HG03097 (cell line): ENCODE results near the gene GALNT1.
A peak's percentile ranks its signal among the peaks of the same experiment; 100 is the strongest.

Source experiments
- ATAC-seq: cut with Tn5 transposase; IDR thresholded peaks from one replicate; pipeline ENCODE4 v1.9.1; 2021; ENCODE audit not compliant: unreplicated experiment, low FRiP score

The GALNT1 gene

DNA sequence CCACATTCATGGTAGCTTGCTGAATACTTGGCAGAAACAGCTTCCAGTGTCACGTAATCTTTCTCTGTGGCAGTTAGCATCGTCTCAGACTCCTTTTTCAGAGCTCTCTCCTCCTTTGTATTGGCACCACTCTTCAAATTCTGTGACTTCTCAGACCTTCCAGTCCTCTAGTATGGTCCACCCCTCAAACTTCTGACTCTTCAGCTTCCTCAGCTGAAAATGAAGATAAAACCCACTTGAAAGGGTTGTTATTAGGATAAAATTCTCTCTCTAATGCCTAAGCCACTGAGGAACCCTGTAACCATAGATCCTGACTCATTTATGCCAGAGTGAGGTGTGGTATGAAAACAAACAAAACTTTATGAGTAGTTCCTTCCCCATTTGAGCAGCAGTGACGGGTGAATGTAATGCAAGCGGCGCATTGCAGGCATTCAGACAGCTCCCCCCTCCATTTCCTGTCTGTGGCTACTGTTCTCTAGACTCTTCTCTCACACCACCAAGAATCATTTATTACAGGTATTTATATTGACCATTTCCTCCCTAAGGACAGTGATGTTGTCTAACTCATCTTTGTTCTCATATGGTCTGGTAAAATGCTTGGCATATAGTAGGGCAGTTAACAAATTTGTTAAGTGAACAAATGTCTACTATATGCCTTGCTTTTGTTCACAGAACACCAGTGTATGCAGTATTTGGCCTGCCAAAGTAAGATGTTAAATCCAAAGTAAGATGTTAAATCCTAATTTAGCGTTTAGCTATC, 35.3 kb downstream of the GALNT1 start:
- ATAC-seq: peak; percentile 96

DNA sequence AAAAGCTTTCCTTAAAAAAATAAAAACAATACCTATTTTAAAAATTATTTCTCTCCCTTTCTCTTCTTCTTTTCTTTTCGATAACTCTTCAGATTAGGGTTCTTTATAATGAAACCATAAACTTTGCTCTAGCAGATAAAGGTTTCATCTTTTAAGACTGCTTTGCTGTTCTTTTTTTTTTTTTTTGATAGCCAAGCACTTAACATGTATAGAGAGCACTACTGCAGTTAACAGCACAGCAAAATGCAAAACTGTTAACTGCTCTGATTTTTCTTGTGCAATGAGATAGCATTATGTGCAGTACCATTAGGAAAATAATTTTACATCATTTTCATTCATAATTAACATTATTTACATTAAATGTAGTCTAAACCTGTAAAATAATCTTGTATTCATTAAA, 36.3 kb downstream of the GALNT1 start:
- no peak for ATAC-seq

DNA sequence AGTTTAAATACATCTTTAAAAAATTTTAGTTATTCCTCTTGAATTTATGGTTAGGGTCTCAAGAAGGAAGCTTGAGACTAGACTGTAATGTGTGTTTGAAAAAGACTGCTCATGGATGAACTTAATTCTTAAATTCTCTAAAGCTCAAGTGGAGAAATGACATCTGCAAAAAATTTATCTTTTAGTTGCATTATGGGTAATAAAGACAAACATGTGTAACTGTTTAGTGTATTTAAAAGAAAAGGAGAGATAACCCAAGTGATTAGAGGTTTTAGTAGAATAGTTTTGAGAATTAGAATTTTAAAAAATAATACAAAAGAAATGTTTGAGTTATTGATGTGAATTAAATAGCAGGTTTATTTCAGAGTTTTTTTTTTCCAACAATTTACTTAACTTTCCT, 36.7 kb downstream of the GALNT1 start:
- ATAC-seq: no peak

DNA sequence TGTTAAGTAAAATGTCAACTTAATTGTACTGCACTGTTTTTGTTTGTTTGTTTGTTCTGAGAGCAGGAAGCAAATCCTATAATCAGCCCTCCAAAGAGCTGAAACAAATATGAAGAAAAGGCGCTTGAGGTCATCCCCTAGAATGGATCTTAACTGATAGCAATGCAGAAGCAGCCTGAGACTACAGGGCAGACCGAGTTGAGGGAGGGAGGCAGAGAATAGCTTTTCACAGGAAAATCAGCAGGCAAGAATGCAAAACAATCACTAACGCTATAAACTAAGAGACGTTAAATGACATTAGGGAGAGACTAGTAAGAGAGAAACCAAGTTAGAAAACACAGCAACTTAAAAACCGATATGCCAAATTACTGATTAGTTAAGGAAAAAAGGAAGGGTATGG, 37.2 kb downstream of the GALNT1 start:
- no peak for ATAC-seq

DNA sequence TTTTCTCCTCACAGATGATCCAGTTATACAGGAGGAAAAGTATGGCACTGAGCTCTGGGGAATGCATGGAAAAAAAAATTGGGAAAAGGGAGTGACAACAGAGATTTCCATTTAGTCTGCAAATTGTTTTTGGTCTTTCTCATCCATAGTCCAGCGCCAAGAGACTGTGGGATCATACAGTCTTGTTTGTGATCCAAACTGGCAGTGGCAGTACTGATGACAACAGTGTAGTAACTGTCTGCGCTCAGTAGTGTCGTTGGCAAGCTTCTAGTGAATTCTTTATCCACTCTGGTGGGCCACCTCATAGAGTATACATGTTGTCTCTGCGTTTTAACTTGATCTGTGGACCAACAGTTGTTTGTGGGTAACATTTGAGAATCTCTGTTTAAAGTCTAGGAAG, 37.9 kb downstream of the GALNT1 start:
- no peak for ATAC-seq

DNA sequence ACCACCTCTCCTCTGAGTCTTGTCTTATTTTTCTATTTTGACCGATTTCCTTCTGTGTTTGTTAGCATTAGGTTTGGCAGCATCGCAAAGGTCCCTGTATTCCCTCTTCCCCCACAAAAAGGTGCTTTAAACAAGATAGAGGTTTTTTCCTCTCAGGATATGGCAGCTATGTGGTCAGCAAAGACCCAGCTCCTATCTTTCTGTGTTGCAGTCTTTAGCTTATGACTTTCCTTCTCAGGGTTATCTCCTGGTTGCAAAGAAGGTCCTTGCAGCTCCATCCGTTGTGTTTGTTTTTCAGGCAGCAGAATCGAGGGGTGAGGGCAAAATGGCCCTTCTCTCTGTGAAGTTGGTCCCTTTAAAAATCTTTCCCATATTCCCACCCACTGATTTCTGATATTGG, 38.4 kb downstream of the GALNT1 start:
- ATAC-seq: no peak

DNA sequence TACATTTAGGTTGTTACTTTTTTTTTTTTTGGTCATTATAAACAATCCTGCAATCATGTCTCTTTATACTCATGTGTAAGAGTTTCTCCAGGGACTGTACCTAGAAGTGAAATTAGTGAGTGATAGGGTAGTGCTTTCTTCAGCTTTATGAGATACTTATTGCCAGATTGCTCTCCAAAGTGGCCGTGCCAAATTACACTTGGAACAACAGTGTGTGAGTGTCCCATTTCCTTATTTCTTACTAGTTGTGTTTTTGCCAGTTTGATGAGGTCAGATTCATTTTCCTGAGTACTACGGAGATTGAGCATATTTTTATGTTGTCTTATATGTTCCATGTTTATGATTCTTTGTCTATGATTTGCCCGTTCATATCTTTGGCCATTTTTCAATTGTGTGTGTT, 39.2 kb downstream of the GALNT1 start:
- ATAC-seq: no peak

DNA sequence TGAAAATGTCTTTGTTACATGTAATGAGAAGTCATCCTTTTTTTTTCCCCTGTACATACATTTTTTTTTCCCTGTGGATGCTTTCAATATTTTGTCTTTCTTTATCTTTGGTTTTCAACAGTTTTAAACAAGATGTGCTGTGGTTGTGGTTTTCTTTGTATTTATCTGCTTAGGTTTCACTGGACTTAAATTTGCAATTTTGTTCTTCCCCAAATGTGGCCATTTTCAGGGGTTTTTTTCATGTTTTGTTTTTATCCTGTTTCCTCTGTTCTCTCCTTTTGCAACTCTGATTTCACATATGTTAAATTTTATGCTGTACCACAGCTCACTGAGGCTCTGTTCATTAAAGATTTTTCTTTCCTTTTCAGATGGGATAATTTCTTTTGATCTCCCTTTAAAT, 41.7 kb downstream of the GALNT1 start:
- no peak for ATAC-seq

DNA sequence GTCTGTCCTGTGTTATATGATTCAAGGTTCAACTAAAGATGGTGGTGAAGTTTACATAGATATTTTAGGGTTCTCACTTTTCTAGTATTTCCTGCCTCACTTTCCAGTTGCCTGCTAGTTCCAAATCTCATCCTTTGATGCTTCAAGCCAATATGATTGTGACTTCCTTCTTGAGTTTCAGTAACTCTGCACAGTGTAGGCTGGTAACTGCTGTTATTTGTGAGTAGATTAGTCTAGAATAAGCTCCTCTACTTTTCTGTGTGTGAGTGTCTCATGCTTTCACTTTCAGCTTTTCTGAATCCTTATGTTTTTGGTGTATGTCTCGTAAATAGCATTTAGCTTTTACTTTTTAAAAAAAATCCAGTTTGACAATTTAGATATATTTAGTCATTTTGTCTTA, 42.6 kb downstream of the GALNT1 start:
- ATAC-seq: peak; percentile 80

DNA sequence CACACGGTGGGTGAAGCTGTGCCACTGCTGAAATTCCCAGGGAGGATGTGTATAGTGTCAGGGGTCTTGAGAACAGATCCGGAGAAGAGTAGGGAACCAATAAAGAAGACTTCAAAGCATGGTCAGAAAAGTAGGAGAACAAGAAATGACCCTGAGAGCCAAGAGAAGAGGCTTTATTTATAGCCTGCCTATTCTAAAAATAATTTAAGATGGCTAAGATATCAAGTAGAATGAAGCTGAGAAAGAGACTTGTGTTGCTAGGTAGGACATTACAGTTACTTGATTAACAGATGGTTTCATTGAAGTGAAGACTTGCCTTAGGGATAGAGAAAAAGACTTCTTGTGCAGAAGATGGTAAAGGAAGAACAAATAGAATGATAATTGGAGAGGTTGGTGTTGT, 43.7 kb downstream of the GALNT1 start:
- ATAC-seq: no peak

DNA sequence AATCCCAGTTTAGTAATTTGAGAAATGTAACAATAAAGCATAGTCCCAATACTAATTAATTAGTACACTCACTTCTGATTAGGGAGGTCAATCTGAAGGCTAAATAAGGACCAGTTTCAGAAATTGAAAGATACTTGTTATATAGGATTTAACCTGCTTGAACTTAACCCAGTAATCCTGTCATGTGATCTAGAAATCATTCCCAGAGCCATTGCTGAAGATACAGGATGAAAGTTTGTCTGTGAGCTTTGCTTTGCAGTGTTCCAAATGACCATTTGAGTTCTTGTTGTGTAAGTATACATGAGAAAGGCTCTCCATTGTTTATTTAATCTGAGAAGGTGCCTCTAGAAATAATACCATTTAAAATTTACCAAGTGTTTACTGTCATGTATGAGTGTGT, 52.2 kb downstream of the GALNT1 start:
- no peak for ATAC-seq

DNA sequence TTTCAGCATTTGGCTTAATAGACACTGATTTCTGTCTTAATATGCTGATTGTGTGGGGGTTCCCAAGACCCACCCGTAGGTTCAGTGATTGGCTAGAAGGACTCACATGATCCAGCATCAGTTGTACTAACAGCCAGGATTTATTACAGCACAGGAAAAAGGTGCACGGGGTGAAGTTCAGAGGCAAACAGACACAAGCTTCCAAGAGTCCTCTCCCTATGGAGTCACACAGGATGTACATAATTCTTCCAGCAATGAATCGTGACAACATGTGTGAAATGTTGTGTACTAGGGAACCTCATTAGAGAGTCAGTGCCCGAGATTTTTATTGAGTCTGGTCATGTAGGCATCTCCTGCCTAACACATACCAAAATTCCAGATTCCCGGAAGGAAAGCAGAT, 52.8 kb downstream of the GALNT1 start:
- no peak for ATAC-seq

DNA sequence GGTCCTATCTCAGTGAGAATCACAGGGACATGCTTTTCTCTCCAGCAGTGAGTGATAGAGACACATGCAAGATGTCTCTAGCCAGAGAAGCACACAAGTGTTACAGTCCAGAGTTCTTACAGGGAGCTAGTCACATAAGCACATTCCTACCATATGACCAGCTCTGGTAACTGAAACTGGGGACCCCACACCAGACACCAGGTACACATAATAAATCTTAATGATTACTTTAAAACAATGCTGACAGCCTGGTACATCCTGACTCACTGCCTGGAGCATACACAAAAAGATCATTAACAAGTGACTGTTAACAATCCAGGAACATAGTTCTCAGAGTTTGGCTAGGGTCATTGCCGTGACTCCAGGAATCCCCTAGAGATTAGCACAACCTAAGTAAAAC, 53.6 kb downstream of the GALNT1 start:
- ATAC-seq: no peak

DNA sequence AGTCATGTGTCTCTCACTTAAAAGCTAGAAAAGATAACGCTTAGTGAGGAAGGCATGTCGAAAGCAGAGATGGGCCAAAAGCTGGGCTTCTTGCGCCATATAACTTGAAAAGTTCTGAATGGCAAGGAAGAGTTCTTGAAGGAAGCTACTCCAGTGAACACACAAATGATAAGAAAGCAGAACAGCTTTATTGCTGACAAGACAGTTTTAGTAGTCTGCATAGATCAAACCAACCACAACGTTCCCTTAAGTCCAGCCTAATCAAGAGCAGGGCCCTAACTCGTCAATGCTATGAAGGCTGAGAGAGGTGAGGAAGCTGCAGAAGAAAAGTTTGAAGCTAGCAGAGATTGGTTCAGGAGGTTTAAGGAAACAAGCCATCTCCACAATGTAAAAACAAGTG, 55.7 kb downstream of the GALNT1 start:
- no peak for ATAC-seq

DNA sequence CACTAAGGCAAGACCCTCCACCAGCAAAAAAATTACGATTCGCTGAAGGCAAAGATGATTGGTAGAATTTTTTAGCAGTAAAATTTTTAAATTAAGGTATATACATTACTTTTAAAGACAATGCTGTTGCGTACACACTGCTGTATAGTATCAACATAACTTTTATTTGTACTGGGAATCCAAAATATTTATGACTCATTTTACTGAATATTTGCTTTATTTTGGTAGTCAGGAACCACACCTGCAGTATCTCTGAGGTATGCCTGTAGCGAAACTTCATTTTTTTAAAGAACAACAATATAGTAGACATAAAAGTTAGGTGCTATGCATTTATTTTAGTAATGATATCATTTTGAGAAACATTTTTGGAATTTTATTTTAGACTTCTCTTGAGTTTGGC, 57.8 kb downstream of the GALNT1 start:
- no peak for ATAC-seq

DNA sequence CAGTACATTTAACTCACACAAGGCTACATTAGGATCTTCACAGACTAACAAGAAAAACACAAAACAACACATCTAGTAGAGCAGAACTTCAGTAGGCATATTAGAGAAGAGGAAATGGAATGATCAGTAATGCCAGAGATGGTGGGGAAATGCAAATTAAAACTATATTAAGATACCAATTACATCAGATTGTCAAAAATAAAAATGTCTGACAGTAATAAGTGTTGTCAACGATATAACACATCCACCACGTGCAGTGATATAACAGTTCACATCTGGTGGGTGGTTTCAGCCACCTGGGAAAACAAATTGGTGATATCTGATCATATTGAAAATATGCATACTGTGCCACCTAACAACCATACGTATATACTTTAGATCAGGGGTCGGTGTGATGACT, 59.9 kb downstream of the GALNT1 start:
- no peak for ATAC-seq

DNA sequence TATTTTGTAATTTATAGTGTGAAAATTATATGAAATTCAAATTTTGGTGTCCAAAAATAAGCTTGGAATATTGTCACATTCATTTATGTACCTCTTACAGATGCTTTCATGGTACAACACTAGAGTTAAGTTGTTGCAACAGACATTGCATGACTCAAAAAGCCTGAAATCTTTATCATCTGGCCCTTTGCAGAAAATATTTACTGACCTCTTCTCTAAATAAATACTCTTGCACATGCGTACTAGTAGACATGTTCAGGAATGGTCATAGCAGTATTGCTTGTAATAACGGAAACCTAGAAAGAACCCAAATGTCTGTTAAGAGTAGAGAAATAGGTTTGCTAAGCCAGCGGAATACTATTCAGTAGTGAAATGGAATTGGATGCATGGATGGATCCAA, 60.4 kb downstream of the GALNT1 start:
- ATAC-seq: no peak

DNA sequence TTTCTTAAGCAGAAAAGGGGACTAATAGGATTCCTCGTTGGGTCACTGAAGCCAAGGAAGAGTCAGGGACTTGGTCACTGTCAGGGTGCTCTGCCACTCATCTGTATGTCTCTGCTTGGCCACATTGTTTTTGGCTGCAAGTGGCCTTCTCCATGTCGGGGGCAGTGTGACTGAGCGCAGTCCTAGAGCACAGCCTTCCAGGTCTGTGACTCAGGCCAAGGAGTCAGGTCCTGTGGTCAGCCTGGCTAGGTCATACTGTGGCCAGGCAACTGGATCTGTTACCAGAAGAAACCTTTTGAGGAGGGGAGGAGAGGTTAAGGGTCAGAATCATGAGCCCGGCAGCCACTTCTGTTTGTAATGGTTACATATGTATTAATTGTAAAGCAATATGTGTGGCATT, 61.3 kb downstream of the GALNT1 start:
- ATAC-seq: no peak

DNA sequence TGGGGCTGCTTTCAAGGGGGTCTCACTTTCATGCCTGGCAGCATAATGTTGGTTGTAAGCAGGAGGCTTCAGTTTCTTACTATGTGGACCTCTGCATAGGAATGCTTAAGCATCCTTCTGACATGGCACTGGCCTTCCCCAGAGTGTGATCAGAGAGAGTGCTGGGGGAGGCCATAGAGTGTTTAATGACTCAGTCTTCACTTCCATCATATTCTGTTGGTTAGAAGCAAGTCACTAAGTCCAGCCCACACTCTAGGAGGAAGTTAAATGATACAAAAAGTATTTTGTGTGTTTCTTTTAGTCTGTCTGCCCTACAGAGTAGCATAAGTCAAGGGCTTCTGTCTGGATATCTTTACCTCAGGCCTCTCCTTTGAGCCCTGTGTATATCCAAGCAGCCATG, 64.9 kb downstream of the GALNT1 start:
- no peak for ATAC-seq

DNA sequence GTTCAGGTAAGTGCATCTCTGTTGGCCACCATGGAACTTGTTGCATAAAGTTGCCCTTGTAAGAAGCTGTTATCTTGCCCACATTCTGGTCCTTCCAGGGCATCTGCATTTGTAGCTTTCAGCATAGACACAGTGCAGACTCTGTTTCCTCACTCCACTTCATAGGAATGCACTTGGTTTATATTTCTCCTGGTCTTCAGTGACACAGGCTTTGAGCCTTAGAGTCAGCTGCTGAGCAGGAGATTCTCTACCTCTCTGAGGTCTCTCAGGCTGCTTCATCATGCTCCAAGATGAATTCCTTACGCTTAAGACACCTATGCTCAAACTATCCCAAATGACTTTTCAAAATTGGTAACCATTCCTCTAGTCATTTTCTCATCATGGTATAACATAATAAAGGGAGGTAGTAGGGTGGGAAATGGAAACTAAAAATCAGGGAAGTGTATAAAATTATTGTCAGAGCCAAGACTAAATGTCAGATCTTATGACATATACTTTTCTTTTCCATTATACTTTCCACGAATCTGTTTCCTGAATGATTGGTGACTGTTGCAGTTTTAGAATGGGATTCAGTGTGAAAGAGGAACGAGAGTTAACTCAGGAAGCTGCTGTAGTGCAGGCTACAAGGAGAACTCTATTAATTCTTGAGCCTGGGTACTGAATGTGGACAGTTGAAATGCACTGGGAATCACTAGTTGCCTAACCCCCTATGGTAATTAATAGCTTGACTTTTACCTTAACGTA, 72.0 kb downstream of the GALNT1 start:
- no peak for ATAC-seq

DNA sequence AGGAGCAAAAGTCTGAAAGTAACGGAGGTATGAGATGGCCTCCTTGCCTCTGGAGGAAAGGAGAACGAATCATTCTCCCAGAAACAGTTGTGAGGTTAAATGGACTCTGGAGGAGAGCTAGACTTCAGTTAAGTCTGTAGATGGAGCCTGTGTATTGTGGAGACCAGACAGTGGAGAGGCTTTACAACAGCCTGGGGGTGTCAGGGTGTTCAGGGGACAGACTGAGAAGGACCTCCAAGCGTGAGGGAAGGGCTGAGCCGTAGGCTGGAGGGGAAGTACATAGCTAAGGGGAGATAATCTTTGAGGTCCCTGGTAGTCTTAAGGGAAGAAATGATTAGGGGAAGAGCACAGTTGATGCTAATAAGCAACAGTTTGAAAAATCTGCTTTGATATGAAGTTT, 76.6 kb downstream of the GALNT1 start:
- ATAC-seq: no peak

DNA sequence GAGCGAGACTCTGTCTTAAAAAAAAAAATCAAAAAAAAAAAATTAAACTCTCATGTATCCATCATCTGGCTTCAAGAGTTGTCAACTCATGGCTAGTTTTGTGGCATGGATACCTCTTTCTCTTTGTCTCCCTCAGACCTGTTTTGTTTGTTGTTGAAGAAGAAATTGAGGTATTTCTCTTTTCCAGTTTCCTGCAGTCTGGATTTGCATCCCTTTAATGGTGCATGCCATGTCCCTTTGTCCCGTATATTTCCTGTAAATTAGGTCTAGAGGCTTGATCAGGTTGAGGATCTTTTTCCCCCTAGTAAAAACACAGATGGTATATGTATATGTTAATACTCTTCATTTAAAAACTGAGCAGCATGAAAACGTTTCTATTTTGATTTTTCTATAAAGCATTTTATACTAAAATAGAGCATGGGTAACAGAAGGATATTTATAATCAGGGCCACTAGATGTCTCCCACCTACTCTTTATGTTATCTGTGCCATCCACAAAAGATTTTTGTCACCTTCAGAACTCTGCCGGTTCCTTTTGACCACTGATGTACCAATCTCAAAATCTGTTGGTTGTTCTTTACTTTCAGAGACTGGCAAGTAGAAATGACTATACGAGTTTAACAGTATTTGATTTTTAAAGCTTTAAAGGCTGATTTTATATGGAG, 80.1 kb downstream of the GALNT1 start:
- ATAC-seq: no peak
